Rectal smooth muscle tissue (tissue), 1 donor: ENCODE results near the gene WASHC1.
"Not testable (repeated sequence)": the region's sequence is repeated elsewhere in the genome, so short reads cannot be mapped to it uniquely, and the experiment has no call there.

Experiments used
- H3K27ac ChIP-seq: one replicate; pipeline ENCODE4 v1.7.0; 2013; ENCODE audit warnings: low read depth, low read length, inconsistent platforms
- H3K27me3 ChIP-seq: one replicate; pipeline ENCODE4 v1.7.0; 2013; ENCODE audit warnings: low read length; ENCODE audit not compliant: control insufficient read depth, insufficient read depth
- H3K36me3 ChIP-seq: one replicate; pipeline ENCODE4 v1.7.0; 2013; ENCODE audit warnings: low read length; ENCODE audit not compliant: control insufficient read depth, insufficient read depth
- H3K4me1 ChIP-seq: one replicate; pipeline ENCODE4 v1.7.0; 2013; ENCODE audit warnings: low read length; ENCODE audit not compliant: control insufficient read depth, insufficient read depth
- H3K4me3 ChIP-seq: one replicate; pipeline ENCODE4 v1.7.0; 2013; ENCODE audit warnings: low read length
- H3K9ac ChIP-seq: one replicate; pipeline ENCODE4 v1.7.0; 2013; ENCODE audit warnings: low read length

WASHC1 gene, protein sequence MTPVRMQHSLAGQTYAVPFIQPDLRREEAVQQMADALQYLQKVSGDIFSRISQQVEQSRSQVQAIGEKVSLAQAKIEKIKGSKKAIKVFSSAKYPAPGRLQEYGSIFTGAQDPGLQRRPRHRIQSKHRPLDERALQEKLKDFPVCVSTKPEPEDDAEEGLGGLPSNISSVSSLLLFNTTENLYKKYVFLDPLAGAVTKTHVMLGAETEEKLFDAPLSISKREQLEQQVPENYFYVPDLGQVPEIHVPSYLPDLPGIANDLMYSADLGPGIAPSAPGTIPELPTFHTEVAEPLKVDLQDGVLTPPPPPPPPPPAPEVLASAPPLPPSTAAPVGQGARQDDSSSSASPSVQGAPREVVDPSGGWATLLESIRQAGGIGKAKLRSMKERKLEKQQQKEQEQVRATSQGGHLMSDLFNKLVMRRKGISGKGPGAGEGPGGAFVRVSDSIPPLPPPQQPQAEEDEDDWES

DNA sequence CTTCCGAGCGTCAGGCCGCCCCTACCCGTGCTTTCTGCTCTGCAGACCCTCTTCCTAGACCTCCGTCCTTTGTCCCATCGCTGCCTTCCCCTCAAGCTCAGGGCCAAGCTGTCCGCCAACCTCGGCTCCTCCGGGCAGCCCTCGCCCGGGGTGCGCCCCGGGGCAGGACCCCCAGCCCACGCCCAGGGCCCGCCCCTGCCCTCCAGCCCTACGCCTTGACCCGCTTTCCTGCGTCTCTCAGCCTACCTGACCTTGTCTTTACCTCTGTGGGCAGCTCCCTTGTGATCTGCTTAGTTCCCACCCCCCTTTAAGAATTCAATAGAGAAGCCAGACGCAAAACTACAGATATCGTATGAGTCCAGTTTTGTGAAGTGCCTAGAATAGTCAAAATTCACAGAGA, at the start of gene WASHC1:
Gene WASHC1, minus strand, starts transcription at position 101 of the 400 bp plus-strand sequence. CDS start 4,457 bp downstream, outside the sequence.
- H3K4me3 ChIP-seq: peak within 1 kb of the TSS; percentile 41
- not testable (repeated sequence) for H3K4me1 ChIP-seq, H3K27ac ChIP-seq, H3K27me3 ChIP-seq, H3K9ac ChIP-seq, H3K36me3 ChIP-seq

DNA sequence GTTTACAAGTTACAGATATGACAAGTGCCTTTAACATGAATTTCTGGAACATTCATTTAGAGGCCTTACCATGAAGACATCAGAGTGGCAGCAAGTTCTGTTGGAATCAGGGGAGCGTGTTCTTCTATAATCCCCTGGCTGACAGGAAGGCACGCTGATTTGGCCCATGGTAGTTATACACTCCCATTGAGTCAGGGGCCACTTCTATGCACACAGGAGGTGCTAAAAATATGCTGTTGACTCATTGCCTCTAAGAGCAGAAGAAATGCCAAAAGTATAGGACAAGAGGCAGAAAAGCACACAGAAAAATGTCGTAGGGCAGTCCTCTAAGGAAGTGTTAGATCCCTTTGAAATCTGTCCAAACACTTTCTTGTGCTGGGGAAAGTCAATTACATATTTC, 49.1 kb upstream of the WASHC1 start:
- not testable (repeated sequence) for H3K27ac ChIP-seq, H3K36me3 ChIP-seq, H3K9ac ChIP-seq, H3K4me1 ChIP-seq, H3K4me3 ChIP-seq, H3K27me3 ChIP-seq

DNA sequence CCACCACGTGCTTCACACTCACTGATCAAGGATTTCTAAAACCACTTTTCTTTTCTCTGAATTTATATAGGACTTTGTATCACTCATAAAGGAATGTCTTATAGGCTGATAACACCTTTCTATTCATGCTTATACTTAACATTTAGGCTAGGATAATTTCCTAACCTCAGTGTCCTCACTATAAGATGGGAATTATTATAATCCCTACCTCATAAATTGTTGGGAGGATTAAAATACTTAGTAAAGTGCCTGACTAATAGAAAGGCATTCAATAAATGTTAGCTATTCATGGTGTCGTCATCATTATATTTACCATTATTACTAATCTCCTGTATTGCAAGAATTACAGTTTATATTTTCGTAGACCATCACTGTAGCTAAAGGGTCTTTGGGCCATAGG, 47.1 kb upstream of the WASHC1 start:
- H3K27ac ChIP-seq, H3K27me3 ChIP-seq, H3K4me1 ChIP-seq, H3K9ac ChIP-seq, H3K36me3 ChIP-seq, H3K4me3 ChIP-seq: not testable (repeated sequence)

DNA sequence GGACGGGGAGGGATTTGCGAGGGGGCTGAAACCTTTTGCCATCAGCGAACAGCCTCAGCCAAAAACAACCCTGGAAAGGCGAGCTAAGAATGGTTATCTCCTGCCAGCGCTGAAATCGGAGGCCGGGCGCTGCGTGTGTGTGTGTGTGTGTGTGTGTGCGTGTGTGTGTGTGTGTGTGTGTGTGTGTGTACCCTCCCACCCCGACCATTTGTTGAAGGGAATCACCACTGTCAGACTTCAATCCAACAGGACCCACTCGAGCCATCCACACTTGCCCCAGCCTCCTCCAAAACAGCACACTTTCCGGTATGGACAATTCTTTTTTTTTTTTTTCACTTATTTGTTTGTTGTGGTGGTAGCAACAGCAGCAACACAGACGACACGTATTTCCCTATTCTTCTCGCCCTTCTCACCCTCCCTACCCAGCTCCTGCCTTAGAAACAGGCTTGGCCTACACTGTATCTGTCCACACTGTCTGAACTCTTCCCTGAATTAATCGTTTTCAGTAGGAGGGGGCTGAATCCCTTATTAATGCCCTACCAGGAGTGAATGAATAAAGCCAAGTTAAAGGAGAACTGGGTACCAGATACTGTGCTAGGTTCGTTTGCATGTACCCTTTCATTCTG, 44.8 kb upstream of the WASHC1 start:
- H3K4me1 ChIP-seq, H3K27ac ChIP-seq, H3K9ac ChIP-seq, H3K36me3 ChIP-seq, H3K27me3 ChIP-seq: not testable (repeated sequence)
- H3K4me3 ChIP-seq: peak overlapping the region; percentile 2

DNA sequence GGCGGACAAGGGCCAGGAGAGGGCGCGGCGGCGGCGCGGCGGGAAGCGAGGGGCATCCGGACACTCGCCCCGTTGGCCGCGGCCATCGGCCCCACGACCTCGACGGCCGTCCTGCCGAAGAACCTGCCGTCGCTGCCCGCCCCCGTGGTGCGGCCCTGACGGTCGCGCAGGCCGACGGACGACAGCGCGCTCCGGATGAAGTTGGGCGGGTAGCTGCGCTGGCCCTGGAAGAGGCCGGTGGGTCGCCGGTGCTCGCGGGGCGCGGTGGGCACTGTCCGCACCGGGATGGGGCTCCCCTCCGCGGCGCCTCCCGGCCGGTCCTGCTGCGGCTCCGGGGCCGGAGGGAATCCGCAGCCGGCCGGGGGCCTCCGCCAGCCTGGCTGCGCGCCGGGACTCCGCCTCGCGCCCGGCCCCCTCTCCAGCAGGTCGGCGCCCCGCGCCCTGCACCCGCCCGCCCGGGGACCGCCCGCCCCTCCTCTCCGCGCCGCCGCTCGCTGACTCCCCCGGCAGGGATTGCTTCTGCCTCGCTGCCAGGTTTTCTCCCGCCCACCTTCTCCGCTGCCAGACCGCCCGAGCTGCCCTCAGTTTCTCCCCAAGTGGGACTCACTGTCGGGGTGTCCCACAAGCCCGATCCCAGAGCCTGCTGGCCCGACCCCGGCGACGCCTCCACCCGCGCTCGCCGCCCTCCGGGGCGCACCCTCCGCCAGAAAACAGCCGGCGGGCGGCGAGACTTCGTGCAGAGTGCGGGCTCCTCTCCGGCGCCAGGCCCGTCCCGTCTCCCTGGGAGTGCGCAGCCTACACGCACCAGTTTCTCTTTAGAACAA, 44.0 kb upstream of the WASHC1 start:
- not testable (repeated sequence) for H3K27ac ChIP-seq, H3K9ac ChIP-seq, H3K27me3 ChIP-seq, H3K36me3 ChIP-seq, H3K4me1 ChIP-seq
- peak overlapping the region; percentile 2 for H3K4me3 ChIP-seq

DNA sequence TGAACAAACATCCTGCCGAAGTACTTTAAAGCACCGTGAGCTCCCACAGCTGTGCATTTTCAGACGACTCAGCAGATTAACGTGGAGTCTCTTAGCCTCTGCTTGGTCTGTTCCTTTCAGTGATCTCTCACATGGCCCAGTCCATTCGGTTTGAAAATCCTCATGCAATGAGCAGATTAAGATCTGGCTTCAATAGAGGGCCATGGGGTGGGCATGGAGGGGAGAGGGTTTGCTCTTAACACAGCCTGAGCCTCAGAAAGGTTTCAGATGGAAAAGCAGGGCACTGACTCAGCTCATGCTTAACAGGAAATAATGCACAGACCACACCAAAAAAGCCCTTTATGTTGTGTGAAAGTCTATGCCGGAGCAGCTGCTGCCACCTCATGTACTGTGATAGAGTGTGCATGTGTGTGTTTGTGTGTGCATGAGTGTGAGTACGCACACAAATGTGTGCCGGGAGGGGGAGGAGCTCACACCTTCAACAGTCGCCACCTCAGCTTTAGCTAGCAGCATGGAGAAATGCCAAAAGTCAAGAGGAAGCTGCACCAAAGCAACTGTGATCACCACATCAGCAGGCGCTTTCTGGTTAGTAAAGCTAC, 33.9 kb upstream of the WASHC1 start:
- H3K9ac ChIP-seq, H3K36me3 ChIP-seq, H3K27ac ChIP-seq, H3K4me1 ChIP-seq, H3K4me3 ChIP-seq, H3K27me3 ChIP-seq: not testable (repeated sequence)

DNA sequence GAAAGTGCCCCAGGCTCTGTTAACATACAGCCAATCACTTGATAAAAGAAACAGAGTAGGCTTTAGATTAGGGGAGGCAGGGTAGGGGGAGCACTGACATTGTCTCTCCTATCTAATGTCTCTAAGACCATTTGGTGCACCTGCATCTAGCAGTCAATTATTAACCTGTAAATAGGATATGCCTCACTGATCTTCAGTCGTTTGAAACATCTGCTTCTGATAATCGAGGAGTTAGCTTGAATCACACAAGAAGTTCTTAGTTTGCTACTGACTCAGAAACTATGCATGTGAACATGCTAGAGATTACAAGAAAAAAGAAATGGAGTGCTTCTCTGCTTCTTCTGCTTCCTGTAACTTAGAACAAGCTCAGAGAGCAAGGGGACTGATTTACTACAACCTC, 23.4 kb upstream of the WASHC1 start:
- H3K4me3 ChIP-seq, H3K27ac ChIP-seq, H3K4me1 ChIP-seq, H3K9ac ChIP-seq, H3K36me3 ChIP-seq, H3K27me3 ChIP-seq: not testable (repeated sequence)

DNA sequence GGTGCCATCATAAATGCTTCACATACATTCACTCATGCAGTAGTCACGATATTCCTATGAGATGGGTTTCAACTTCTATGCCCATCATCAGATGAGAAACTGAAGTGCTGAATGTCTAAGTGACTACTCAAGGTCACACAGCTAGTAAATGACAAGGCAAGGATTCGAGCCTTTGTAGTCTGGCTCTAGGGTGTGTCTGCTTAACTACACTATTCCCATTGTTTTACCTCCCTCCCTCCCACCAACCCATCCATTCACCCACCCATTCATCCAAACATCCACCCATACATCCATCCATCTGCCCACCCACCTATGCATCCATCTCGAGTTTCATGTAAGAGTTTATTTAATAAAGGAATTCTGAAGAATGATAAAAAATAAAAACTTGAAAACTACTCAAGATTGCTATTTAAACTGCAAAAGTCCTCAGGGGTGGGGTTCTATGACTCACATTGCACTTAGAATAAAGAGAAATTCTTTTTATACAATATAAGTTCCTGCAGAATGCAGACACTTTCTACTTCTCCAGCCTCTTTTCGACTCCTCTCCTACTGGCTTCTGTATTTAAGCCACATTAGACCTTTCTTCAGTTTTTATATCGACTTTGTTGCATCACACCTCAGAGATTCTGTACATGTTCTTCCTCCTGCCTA, 19.1 kb upstream of the WASHC1 start:
- not testable (repeated sequence) for H3K36me3 ChIP-seq, H3K4me1 ChIP-seq, H3K27me3 ChIP-seq, H3K27ac ChIP-seq, H3K4me3 ChIP-seq, H3K9ac ChIP-seq

DNA sequence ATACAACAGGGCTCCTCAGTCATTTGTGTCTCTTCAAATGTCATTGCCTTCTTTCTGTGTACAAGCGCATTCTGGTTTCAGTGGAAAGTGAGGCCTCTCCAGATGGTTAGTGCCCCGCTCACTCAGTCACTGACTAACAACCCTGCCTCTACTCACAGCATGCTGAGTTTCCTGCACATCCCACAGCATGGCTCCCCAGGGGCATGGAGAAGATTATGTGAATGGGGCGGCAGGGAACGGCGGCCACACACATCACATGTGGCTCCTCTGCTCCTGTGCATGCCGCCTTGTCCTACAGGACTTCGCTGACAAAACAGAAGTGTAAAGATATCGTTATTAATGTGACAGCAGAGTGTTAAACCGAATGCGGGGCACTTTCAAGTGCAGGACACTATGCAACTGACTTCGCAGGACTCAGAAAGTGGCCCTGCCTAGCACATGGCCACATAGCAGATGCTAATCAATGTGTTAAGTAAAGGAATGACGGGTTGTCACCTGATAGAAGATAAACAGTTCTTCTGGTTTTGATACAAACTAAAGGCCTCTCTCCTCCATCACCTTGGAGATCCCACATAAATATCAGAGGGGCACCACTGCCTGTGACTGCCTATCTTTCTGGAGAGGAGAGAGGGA, 17.5 kb upstream of the WASHC1 start:
- not testable (repeated sequence) for H3K4me3 ChIP-seq, H3K4me1 ChIP-seq, H3K36me3 ChIP-seq, H3K9ac ChIP-seq, H3K27ac ChIP-seq, H3K27me3 ChIP-seq

DNA sequence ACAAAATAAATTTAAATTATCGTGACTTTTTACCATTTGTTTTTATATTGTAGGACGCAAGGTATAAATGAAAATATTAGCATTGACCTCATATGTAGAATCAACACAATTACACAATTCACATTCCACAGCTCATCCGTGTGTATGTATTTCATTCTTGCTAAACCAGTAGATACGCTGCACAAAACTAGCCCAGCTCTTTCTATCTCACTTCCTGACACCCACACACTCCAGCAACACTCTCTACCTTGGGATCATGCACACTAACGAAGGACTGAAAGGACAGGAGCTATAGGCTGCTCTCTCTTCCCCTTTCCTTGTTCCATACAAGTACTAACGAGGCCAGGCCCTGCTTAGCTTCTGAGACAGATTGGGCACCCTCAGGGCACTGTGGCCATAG, 16.9 kb upstream of the WASHC1 start:
- not testable (repeated sequence) for H3K27me3 ChIP-seq, H3K4me1 ChIP-seq, H3K27ac ChIP-seq, H3K4me3 ChIP-seq, H3K9ac ChIP-seq, H3K36me3 ChIP-seq

DNA sequence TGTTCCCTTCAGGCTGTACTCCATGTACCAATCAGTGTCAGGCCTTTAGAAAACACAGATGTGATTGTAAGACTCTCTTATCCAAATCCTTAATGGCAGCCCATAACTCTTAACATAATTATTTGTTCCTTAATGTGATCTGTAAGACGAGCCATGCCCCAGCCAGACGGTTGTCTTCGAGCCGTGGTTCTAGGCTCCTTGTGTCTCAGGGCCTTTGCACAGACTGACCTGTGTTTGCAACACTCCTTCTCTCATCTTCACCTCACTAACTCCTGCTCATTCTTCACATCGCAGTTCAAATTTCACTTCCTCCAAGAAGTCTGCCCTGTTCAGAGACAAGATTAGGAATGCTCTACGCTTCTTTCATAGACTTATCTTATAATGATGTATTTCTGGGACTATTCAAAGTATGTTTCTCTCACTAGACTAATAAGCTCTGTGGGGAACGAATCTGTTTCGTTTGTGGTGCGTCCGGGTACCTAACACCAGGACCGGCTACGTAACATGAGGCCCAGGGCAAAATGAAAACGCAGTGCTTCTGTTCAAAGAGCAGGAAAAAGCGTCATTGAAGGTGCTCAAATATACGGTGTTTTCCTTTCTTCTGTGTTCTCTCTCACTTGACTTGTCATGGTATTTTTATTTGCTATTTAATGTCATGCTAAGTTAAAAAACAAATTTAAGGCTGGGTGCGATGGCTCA, 16.1 kb upstream of the WASHC1 start:
- H3K27ac ChIP-seq, H3K4me1 ChIP-seq, H3K27me3 ChIP-seq, H3K4me3 ChIP-seq, H3K36me3 ChIP-seq, H3K9ac ChIP-seq: not testable (repeated sequence)
